Measurements from ENCODE around the gene COBL.

- TF ChIP-seq, protein P1, sequence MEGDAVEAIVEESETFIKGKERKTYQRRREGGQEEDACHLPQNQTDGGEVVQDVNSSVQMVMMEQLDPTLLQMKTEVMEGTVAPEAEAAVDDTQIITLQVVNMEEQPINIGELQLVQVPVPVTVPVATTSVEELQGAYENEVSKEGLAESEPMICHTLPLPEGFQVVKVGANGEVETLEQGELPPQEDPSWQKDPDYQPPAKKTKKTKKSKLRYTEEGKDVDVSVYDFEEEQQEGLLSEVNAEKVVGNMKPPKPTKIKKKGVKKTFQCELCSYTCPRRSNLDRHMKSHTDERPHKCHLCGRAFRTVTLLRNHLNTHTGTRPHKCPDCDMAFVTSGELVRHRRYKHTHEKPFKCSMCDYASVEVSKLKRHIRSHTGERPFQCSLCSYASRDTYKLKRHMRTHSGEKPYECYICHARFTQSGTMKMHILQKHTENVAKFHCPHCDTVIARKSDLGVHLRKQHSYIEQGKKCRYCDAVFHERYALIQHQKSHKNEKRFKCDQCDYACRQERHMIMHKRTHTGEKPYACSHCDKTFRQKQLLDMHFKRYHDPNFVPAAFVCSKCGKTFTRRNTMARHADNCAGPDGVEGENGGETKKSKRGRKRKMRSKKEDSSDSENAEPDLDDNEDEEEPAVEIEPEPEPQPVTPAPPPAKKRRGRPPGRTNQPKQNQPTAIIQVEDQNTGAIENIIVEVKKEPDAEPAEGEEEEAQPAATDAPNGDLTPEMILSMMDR (IDR thresholded peaks at IDR 0.05): no peak
- TF ChIP-seq POLR2A (IDR thresholded peaks at IDR 0.05): no peak
These were observed 6.5 kb downstream of the COBL start for GRCh38 chr7:51310131-51310583.

Data from adrenal gland (tissue), 5 donors.